Smooth muscle cell (in vitro differentiated cells): ENCODE data around the gene GFER. TPM values are rescaled to one million over a fixed set of nuclear protein-coding genes. Genes with fewer than 3 reads are reported as not detected.

Experiments used
- DNase-seq: peaks from one replicate; lab custom pipeline; 2025; ENCODE audit not compliant: unreplicated experiment; lab: John Stamatoyannopoulos, UW
- H2AFZ ChIP-seq: fragments of 200-600 bp; sonication (generic); 2 replicates; pipeline ENCODE4 v1.6.0; 2016; ENCODE audit warnings: antibody characterized with exemption, low read depth, mild to moderate bottlenecking
- H3F3A ChIP-seq: fragments of 200-600 bp; sonication (generic); 2 replicates; pipeline ENCODE4 v1.6.0; 2017; ENCODE audit warnings: antibody characterized with exemption, low read depth
- H3K27ac ChIP-seq: fragments of 200-600 bp; sonication (generic); 2 replicates; pipeline ENCODE4 v1.5.1; 2016; ENCODE audit warnings: low read depth, mild to moderate bottlenecking
- H3K27me3 ChIP-seq: fragments of 200-600 bp; sonication (generic); 2 replicates; pipeline ENCODE4 v1.6.1; 2016; ENCODE audit warnings: low read depth, mild to moderate bottlenecking
- H3K36me3 ChIP-seq: fragments of 200-600 bp; sonication (generic); 2 replicates; pipeline ENCODE4 v1.5.1; 2016; ENCODE audit warnings: low read depth
- H3K4me1 ChIP-seq: fragments of 200-600 bp; sonication (generic); 2 replicates; pipeline ENCODE4 v1.5.1; 2016; ENCODE audit warnings: low read depth
- H3K4me2 ChIP-seq: fragments of 200-600 bp; sonication (generic); 2 replicates; pipeline ENCODE4 v1.6.0; 2016; ENCODE audit warnings: mild to moderate bottlenecking
- H3K4me3 ChIP-seq: fragments of 200-600 bp; sonication (generic); 2 replicates; pipeline ENCODE4 v1.5.1; 2016; ENCODE audit warnings: mild to moderate bottlenecking
- H3K79me2 ChIP-seq: fragments of 200-600 bp; sonication (generic); 2 replicates; pipeline ENCODE4 v1.6.0; 2016; ENCODE audit warnings: low read depth, mild to moderate bottlenecking
- H3K9ac ChIP-seq: fragments of 200-600 bp; sonication (generic); 2 replicates; pipeline ENCODE4 v1.6.0; 2016; ENCODE audit warnings: low read depth
- H3K9me3 ChIP-seq: fragments of 200-600 bp; sonication (generic); replicated peaks from 2 replicates; pipeline ENCODE4 v1.5.1; 2016; ENCODE audit warnings: low read depth
- H4K20me1 ChIP-seq: fragments of 200-600 bp; sonication (generic); 2 replicates; pipeline ENCODE4 v1.6.0; 2016; ENCODE audit warnings: low read depth
- WGBS: methylation state at CpG from one replicate; pipeline ENCODE4 v1.1.7; 2016; ENCODE audit warnings: low lambda C conversion rate; 5-methylcytosine and 5-hydroxymethylcytosine counted together
- polyA plus RNA-seq: library from polyadenylated mRNA; unstranded; fragments of >200 nt; fragmentation: Nextera tagmentation; extraction: Ambion mirVana; gene quantifications from 2 replicates; pipeline ENCODE4 v1.2.1, GENCODE V29; 2016
- total RNA-seq: library from RNA; depleted of rRNA; stranded (reverse); fragments of >200 nt; gene quantifications from 2 replicates; pipeline ENCODE4 v1.2.3, GENCODE V29; 2014
- TF ChIP-seq, protein P1 (sequence below): fragments of 200-600 bp; sonication (generic); IDR thresholded peaks from 2 replicates; pipeline ENCODE4 v1.5.1; 2017; ENCODE audit warnings: borderline replicate concordance, mild to moderate bottlenecking, antibody characterized with exemption; ENCODE audit not compliant: insufficient read depth, poor library complexity, severe bottlenecking

GFER gene
- total and polyA plus RNA-seq, 2 experiments from 2014 or later: 15.1 to 41.2 TPM

DNA sequence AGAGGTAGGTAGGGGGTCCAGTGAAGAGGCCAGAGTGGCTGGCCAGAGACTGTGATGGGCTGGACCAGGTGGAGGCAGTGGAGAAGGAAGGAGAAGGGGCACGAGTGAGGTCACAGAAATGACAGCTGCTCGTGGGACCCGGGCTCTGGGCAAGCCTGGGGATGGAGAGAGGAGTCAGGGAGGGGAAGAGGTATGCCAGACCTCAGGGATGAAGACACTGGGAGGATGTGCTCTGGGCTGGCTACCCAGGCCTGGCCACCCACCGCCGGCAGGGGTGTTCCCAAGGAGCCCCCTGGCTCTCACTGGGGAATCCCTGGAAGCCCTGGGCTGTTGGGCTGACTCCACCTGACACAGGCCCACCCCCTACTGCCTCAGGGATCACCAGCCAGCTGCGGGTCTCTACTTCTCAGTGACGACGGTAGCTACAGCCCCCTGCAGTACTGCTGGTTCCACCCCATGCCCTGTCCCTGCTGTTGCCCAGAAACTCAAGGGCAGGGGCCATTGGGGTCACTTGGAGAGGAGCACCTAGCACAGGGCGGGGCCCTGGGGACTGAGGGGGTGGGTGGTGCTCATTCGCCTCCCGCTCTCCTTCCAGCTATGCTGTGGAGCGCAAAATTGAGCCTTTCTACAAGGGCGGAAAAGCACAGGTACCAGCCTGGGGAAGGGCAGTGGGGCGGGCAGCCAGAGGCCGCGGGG is 10.4 kb upstream of the GFER start:
- H3K27ac ChIP-seq: no peak overlapping the region
- peaks cover 18% of the 10 kb centered on the region for H3K79me2 ChIP-seq
- H3K4me3 ChIP-seq: no peak overlapping the region
- H3K36me3 ChIP-seq: no peaks in the 10 kb centered on the region
- H3K4me2 ChIP-seq: peak overlapping the region; percentile 85
- H3K9me3 ChIP-seq: no peaks in the 10 kb centered on the region
- no peak overlapping the region for H3K9ac ChIP-seq
- WGBS: 98% methylated on average over 16 of the region's 16 CpGs
- no peak for DNase-seq
- H3F3A ChIP-seq: no peaks in the 10 kb centered on the region
- TF ChIP-seq, protein P1, sequence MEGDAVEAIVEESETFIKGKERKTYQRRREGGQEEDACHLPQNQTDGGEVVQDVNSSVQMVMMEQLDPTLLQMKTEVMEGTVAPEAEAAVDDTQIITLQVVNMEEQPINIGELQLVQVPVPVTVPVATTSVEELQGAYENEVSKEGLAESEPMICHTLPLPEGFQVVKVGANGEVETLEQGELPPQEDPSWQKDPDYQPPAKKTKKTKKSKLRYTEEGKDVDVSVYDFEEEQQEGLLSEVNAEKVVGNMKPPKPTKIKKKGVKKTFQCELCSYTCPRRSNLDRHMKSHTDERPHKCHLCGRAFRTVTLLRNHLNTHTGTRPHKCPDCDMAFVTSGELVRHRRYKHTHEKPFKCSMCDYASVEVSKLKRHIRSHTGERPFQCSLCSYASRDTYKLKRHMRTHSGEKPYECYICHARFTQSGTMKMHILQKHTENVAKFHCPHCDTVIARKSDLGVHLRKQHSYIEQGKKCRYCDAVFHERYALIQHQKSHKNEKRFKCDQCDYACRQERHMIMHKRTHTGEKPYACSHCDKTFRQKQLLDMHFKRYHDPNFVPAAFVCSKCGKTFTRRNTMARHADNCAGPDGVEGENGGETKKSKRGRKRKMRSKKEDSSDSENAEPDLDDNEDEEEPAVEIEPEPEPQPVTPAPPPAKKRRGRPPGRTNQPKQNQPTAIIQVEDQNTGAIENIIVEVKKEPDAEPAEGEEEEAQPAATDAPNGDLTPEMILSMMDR: no peak
- H3K4me1 ChIP-seq: peaks cover 5% of the 10 kb centered on the region
- no peaks in the 10 kb centered on the region for H4K20me1 ChIP-seq
- peaks cover 11% of the 10 kb centered on the region for H3K27me3 ChIP-seq
- no peak overlapping the region for H2AFZ ChIP-seq

DNA sequence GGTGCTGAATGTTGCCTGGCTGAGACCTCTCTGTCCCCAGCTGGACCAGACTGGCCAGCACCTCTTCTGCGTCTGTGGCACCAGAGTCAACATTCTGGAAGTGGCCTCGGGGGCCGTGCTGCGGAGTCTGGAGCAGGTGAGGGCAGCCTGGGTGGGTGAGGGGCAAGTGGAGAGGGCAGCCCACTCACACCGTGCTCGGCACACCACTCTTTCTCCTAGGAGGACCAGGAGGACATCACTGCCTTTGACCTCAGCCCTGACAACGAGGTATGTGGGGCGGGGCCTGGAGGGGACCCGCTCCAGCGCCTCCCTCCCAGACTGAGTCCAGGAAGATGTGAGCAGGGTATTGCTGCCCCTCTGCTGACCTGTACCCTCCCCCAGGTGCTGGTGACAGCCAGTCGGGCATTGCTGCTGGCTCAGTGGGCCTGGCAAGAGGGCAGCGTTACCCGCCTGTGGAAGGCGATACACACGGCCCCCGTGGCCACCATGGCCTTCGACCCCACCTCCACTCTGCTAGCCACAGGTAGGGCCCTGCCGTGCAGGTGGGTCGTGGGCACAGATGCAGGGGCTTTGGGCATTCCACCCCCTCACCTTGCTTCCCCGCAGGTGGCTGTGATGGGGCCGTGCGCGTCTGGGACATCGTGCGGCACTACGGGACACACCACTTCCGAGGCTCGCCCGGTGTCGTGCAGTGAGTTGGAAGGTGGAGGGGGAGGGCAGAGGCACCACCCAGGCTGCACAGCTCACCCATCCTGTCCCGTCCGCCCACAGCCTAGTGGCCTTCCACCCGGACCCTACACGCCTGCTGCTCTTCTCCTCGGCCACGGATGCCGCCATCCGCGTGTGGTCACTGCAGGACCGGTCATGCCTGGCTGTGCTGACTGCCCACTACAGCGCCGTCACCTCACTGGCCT is 9.6 kb upstream of the GFER start:
- Histone ChIP-seq H3K4me3 (no peak overlapping the region), H3K4me1 (peaks cover 12% of the 10 kb centered on the region), H3K36me3 (no peaks in the 10 kb centered on the region), H3F3A (no peaks in the 10 kb centered on the region), H3K9me3 (no peaks in the 10 kb centered on the region), H3K27me3 (peaks cover 19% of the 10 kb centered on the region), H3K27ac (no peak overlapping the region), H3K79me2 (peaks cover 18% of the 10 kb centered on the region), H4K20me1 (no peaks in the 10 kb centered on the region), H3K4me2 (no peak overlapping the region), H3K9ac (no peak overlapping the region), H2AFZ (no peak overlapping the region)
- TF ChIP-seq, protein P1: no peak
- 97% methylated on average over 42 of the region's 42 CpGs for WGBS
- DNase-seq: no peak

DNA sequence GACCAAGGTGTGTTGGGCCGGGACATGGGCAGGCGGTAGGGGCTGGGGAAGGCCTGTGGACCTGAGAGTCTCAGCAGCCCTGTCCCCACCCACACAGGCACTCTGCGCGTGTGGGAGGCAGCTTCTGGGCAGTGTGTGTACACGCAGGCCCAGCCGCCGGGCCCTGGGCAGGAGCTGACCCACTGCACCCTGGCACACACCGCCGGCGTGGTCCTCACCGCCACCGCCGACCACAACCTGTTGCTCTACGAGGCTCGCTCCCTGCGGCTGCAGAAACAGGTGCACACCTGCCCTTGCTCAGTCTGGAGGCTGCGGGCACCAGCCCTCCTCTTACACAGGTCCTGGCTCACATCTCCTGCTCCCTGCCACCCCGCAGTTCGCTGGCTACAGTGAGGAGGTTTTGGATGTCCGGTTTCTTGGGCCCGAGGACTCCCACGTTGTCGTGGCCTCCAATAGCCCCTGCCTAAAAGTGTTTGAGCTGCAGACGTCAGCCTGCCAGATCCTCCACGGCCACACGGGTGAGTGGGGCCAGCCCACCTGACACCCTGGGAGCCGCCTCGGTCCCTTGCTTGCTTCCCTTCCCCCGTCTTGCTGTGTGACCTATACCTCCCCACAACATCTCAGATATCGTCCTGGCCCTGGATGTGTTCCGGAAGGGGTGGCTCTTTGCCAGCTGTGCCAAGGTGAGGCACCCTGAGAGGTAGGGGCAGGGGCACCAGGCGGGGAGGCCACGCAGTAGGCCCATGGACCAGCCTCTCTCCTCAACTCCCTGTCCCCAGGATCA is 8.4 kb upstream of the GFER start:
- Histone ChIP-seq H3F3A (no peaks in the 10 kb centered on the region), H3K27ac (no peak overlapping the region), H3K4me1 (peaks cover 24% of the 10 kb centered on the region), H4K20me1 (no peaks in the 10 kb centered on the region), H3K9me3 (no peaks in the 10 kb centered on the region), H3K4me3 (no peak overlapping the region), H3K36me3 (no peaks in the 10 kb centered on the region), H2AFZ (no peak overlapping the region), H3K4me2 (no peak overlapping the region), H3K27me3 (peaks cover 31% of the 10 kb centered on the region), H3K9ac (no peak overlapping the region), H3K79me2 (peaks cover 18% of the 10 kb centered on the region)
- WGBS: 97% methylated on average over 33 of the region's 33 CpGs
- no peak for DNase-seq
- TF ChIP-seq, protein P1: no peak
